ENCODE results near the gene DHTKD1. TPM values are rescaled to one million over a fixed set of nuclear protein-coding genes. Genes with fewer than 3 reads are reported as not detected.
"Not testable (repeated sequence)": the region's sequence is repeated elsewhere in the genome, so short reads cannot be mapped to it uniquely, and the experiment has no call there.

The DHTKD1 gene
- total RNA-seq, 5 donors from 2014 or later (not counting 1 experiment from before 2014, with no cell fraction given), result 9.3 to 22.2 (median 14.2) TPM

DNA sequence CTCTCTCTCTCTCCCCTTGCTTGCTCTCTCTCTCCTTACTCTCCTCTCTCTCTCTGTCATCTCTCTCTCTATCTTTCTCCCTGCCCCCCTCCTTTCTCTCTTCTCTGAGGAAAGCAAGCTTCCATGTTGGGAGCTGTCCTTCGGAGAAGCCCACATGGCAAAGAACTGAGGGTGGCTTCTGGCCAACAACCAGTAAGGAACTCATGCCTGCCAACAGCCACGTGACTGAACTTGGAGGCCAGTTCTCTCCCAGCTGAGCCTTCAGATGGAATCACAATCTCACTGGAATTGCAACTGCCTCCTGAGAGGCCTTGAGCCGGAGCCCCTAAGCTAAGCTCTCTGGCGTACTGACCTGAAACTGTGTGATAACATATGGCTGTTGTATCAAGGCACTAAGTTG is 12.0 kb upstream of the DHTKD1 start:
- H3K9me3 ChIP-seq, result no peaks in the 10 kb centered on the region
- no peaks in the 10 kb centered on the region for H3K4me1 Mint-ChIP-seq
- H3K36me3 Mint-ChIP-seq, result no peaks in the 10 kb centered on the region
- no peak overlapping the region for H3K4me3 Mint-ChIP-seq
- H3K27ac Mint-ChIP-seq, result no peak overlapping the region
- ChIA-PET POLR2A (no interaction called here), CTCF (interaction anchor here in 1 of 2 donors (0.6 kb wide), 1 partner anchor 11 kb away, joined by 6 read pairs; no protein-coding TSS in a partner anchor)
- DNase-seq (no peak), ATAC-seq (replicated peaks in 1 of 4) (no peak)
- H3K27me3 ChIP-seq (replicated peaks in 1 of 2; ENCODE audit: control insufficient read depth in 2 of 2, extremely low read depth in 1 of 2, insufficient read depth in 2 of 2, low read length in 1 of 2), result no peaks in the 10 kb centered on the region
- H3K27ac ChIP-seq (ENCODE audit: low read length), result no peak overlapping the region
- no peaks in the 10 kb centered on the region for H3K36me3 ChIP-seq (ENCODE audit: control insufficient read depth in 2 of 2, extremely low read depth in 1 of 2, insufficient read depth in 1 of 2, low read length in 1 of 2)
- no peak overlapping the region for H3K4me3 ChIP-seq (ENCODE audit: control insufficient read depth in 1 of 2, extremely low read depth in 1 of 2, low read length in 1 of 2)
- H3K27me3 Mint-ChIP-seq, result no peaks in the 10 kb centered on the region
- H3K9me3 Mint-ChIP-seq, result no peaks in the 10 kb centered on the region
- WGBS (ENCODE audit: insufficient coverage), result 67% methylated on average over 3 of the region's 4 CpGs
- H3K4me1 ChIP-seq (ENCODE audit: control insufficient read depth in 1 of 2, extremely low read depth in 1 of 2, insufficient read depth in 2 of 2, low read length in 2 of 2), result no peaks in the 10 kb centered on the region

GRCh38 chr10:12061124-12061523 is 7.6 kb upstream of the DHTKD1 start:
- no peak overlapping the region for H3K27ac Mint-ChIP-seq
- no peaks in the 10 kb centered on the region for H3K36me3 ChIP-seq (ENCODE audit: control insufficient read depth in 2 of 2, extremely low read depth in 1 of 2, insufficient read depth in 1 of 2, low read length in 1 of 2)
- H3K27me3 ChIP-seq (replicated peaks in 1 of 2; ENCODE audit: control insufficient read depth in 2 of 2, extremely low read depth in 1 of 2, insufficient read depth in 2 of 2, low read length in 1 of 2), result peaks cover 0 to 3% of the 10 kb centered on the region in 2 experiments
- no peak for DNase-seq
- no peaks in the 10 kb centered on the region for H3K27me3 Mint-ChIP-seq
- ATAC-seq (replicated peaks in 1 of 4), result no peak
- no peaks in the 10 kb centered on the region for H3K9me3 ChIP-seq
- WGBS (ENCODE audit: insufficient coverage), result 100% methylated on average over 2 of the region's 4 CpGs
- H3K4me3 ChIP-seq (ENCODE audit: control insufficient read depth in 1 of 2, extremely low read depth in 1 of 2, low read length in 1 of 2), result no peak overlapping the region
- no peaks in the 10 kb centered on the region for H3K36me3 Mint-ChIP-seq
- POLR2A ChIA-PET, result no interaction called here
- no peak overlapping the region for H3K4me3 Mint-ChIP-seq
- no peak overlapping the region for H3K27ac ChIP-seq (ENCODE audit: low read length)
- H3K4me1 Mint-ChIP-seq, result no peaks in the 10 kb centered on the region
- no peaks in the 10 kb centered on the region for H3K9me3 Mint-ChIP-seq
- H3K4me1 ChIP-seq (ENCODE audit: control insufficient read depth in 1 of 2, extremely low read depth in 1 of 2, insufficient read depth in 2 of 2, low read length in 2 of 2), result no peaks in the 10 kb centered on the region
- CTCF ChIA-PET, result no interaction called here

DNA sequence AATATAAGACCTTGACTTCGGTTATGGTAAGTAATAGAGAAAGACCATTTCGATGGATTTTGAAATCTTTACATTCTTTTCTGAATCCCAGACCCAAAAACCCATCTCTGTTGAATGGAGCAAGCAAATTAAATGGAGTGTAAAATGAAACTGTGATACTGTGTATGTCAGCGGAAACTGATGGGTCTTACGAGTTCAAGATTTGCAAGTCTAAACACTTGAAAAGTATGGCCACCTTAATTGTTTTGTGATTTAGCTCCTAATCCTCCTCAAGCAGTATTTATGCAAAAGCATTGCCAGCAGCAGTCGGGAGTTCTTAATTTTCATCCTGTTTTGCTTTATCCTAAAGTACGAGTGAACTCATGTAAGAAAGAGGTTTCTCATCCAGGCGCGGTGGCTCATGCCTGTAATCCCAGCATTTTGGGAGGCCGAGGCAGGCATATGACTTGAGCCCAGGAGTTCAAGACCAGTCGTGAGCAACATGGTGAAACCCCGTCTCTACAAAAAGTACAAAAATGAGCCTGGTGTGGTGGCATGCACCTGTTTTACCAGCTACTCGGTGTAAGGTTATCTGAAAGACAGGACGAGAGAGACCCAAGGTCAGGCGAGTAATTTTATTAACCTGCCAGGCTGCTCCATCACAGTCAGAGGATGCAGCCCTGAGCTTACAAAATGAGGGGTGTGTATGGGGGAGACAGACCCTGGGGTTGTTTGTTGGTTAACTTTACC is 5.8 kb upstream of the DHTKD1 start:
- Mint-ChIP-seq H3K4me1 (peaks cover 0 to 2% (median 0%) of the 10 kb centered on the region in 3 donors), H3K27me3 (no peaks in the 10 kb centered on the region), H3K9me3 (no peaks in the 10 kb centered on the region), H3K4me3 (no peak overlapping the region), H3K27ac (no peak overlapping the region), H3K36me3 (no peaks in the 10 kb centered on the region)
- POLR2A ChIA-PET, result no interaction called here
- DNase-seq, result no peak
- H3K27ac ChIP-seq (ENCODE audit: low read length), result no peak overlapping the region
- peaks cover 0 to under 1% of the 10 kb centered on the region in 2 experiments for H3K4me1 ChIP-seq (ENCODE audit: control insufficient read depth in 1 of 2, extremely low read depth in 1 of 2, insufficient read depth in 2 of 2, low read length in 2 of 2)
- no peaks in the 10 kb centered on the region for H3K36me3 ChIP-seq (ENCODE audit: control insufficient read depth in 2 of 2, extremely low read depth in 1 of 2, insufficient read depth in 1 of 2, low read length in 1 of 2)
- no peak overlapping the region for H3K4me3 ChIP-seq (ENCODE audit: control insufficient read depth in 1 of 2, extremely low read depth in 1 of 2, low read length in 1 of 2)
- 87% methylated on average over 7 of the region's 14 CpGs for WGBS (ENCODE audit: insufficient coverage)
- CTCF ChIA-PET, result no interaction called here
- peaks cover 0 to 3% of the 10 kb centered on the region in 2 experiments for H3K27me3 ChIP-seq (replicated peaks in 1 of 2; ENCODE audit: control insufficient read depth in 2 of 2, extremely low read depth in 1 of 2, insufficient read depth in 2 of 2, low read length in 1 of 2)
- H3K9me3 ChIP-seq, result no peaks in the 10 kb centered on the region
- no peak for ATAC-seq (replicated peaks in 1 of 4)

GRCh38 chr10:12063483-12063818 is 5.3 kb upstream of the DHTKD1 start:
- no peaks in the 10 kb centered on the region for H3K9me3 Mint-ChIP-seq
- Histone ChIP-seq H3K9me3 (no peaks in the 10 kb centered on the region), H3K36me3 (ENCODE audit: control insufficient read depth in 2 of 2, extremely low read depth in 1 of 2, insufficient read depth in 1 of 2, low read length in 1 of 2) (no peaks in the 10 kb centered on the region), H3K27me3 (replicated peaks in 1 of 2; ENCODE audit: control insufficient read depth in 2 of 2, extremely low read depth in 1 of 2, insufficient read depth in 2 of 2, low read length in 1 of 2) (peaks cover 0 to 3% of the 10 kb centered on the region in 2 experiments), H3K4me1 (ENCODE audit: control insufficient read depth in 1 of 2, extremely low read depth in 1 of 2, insufficient read depth in 2 of 2, low read length in 2 of 2) (peaks cover 0 to 6% of the 10 kb centered on the region in 2 experiments), H3K4me3 (ENCODE audit: control insufficient read depth in 1 of 2, extremely low read depth in 1 of 2, low read length in 1 of 2) (no peak overlapping the region), H3K27ac (ENCODE audit: low read length) (no peak overlapping the region)
- H3K27ac Mint-ChIP-seq, result no peak overlapping the region
- peaks cover 0 to 5% (median 3%) of the 10 kb centered on the region in 3 donors for H3K4me1 Mint-ChIP-seq
- no peak for DNase-seq
- H3K36me3 Mint-ChIP-seq, result no peaks in the 10 kb centered on the region
- no peak overlapping the region for H3K4me3 Mint-ChIP-seq
- ChIA-PET CTCF (no interaction called here), POLR2A (no interaction called here)
- no peak for ATAC-seq (replicated peaks in 1 of 4)
- WGBS (ENCODE audit: insufficient coverage), result no CpG with 5 or more reads among the region's 3 CpGs
- no peaks in the 10 kb centered on the region for H3K27me3 Mint-ChIP-seq

DNA sequence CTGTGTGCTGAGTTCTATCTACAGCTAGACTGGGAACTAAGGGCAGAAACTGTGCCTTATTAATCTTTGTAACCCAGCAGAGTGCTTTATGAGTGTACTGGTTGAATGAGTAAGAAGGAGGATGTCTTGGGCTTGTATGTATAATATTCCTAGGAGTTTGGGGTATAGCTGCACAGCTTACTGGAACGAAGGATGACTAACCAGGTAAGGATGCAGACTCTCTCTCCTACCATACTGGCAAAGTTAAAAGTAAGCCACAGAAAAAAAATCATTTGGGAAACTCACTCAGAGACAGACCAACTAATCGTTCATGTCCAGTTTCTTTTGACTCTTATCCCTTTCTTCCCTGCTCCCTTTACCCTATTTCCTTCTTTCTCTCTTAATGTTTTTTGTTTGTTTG is 1.4 kb upstream of the DHTKD1 start:
- no peaks in the 10 kb centered on the region for H3K9me3 Mint-ChIP-seq
- no peak for ATAC-seq (replicated peaks in 1 of 4)
- no peak overlapping the region for H3K4me3 ChIP-seq (ENCODE audit: control insufficient read depth in 1 of 2, extremely low read depth in 1 of 2, low read length in 1 of 2)
- peaks cover 0 to 3% of the 10 kb centered on the region in 2 experiments for H3K27me3 ChIP-seq (replicated peaks in 1 of 2; ENCODE audit: control insufficient read depth in 2 of 2, extremely low read depth in 1 of 2, insufficient read depth in 2 of 2, low read length in 1 of 2)
- peaks cover 7 to 22% (median 16%) of the 10 kb centered on the region in 3 donors for H3K4me1 Mint-ChIP-seq
- H3K36me3 Mint-ChIP-seq, result no peaks in the 10 kb centered on the region
- ChIA-PET CTCF (no interaction called here), POLR2A (interaction anchor here in 1 of 2 donors (0.8 kb wide), 1 partner anchor 25 kb away, joined by 3 read pairs; the partner anchor contains the start of gene UPF2)
- no peaks in the 10 kb centered on the region for H3K9me3 ChIP-seq
- no peak overlapping the region for H3K4me3 Mint-ChIP-seq
- no peak overlapping the region for H3K27ac ChIP-seq (ENCODE audit: low read length)
- DNase-seq, result no peak
- no peaks in the 10 kb centered on the region for H3K27me3 Mint-ChIP-seq
- H3K36me3 ChIP-seq (ENCODE audit: control insufficient read depth in 2 of 2, extremely low read depth in 1 of 2, insufficient read depth in 1 of 2, low read length in 1 of 2), result no peaks in the 10 kb centered on the region
- peaks cover 0 to 14% of the 10 kb centered on the region in 2 experiments for H3K4me1 ChIP-seq (ENCODE audit: control insufficient read depth in 1 of 2, extremely low read depth in 1 of 2, insufficient read depth in 2 of 2, low read length in 2 of 2)
- no CpG with 5 or more reads among the region's 2 CpGs for WGBS (ENCODE audit: insufficient coverage)
- no peak overlapping the region for H3K27ac Mint-ChIP-seq

- CTCF ChIA-PET, result not testable (repeated sequence)
Observed at GRCh38 chr10:12071441-12071840, 2.7 kb downstream of the DHTKD1 start.

More at GRCh38 chr10:12071441-12071840, 2.7 kb downstream of the DHTKD1 start:
- H3K36me3 Mint-ChIP-seq; H3K9me3 Mint-ChIP-seq; H3K9me3 ChIP-seq; H3K4me3 Mint-ChIP-seq; DNase-seq; H3K36me3 ChIP-seq (ENCODE audit: control insufficient read depth in 2 of 2, extremely low read depth in 1 of 2, insufficient read depth in 1 of 2, low read length in 1 of 2); H3K27me3 Mint-ChIP-seq; H3K27ac ChIP-seq (ENCODE audit: low read length); ATAC-seq (replicated peaks in 1 of 4); H3K4me3 ChIP-seq (ENCODE audit: control insufficient read depth in 1 of 2, extremely low read depth in 1 of 2, low read length in 1 of 2); POLR2A ChIA-PET; H3K27ac Mint-ChIP-seq; H3K27me3 ChIP-seq (replicated peaks in 1 of 2; ENCODE audit: control insufficient read depth in 2 of 2, extremely low read depth in 1 of 2, insufficient read depth in 2 of 2, low read length in 1 of 2): not testable (repeated sequence)
- H3K4me1 Mint-ChIP-seq, result peaks cover 7 to 25% (median 18%) of the 10 kb centered on the region in 3 donors
- 96% methylated on average over 10 of the region's 15 CpGs for WGBS (ENCODE audit: insufficient coverage)
- H3K4me1 ChIP-seq (ENCODE audit: control insufficient read depth in 1 of 2, extremely low read depth in 1 of 2, insufficient read depth in 2 of 2, low read length in 2 of 2), result peaks cover 0 to 14% of the 10 kb centered on the region in 2 experiments

Measured in T-cell (primary cell).